22Rv1 (cell line): Measurements from ENCODE around the gene VBP1.

Experiments
- ZFX ChIP-seq: fragments of 450-650 bp; IDR thresholded peaks from 2 replicates; pipeline ENCODE4 v1.6.1; 2017; ENCODE audit warnings: antibody characterized with exemption, borderline replicate concordance
- TF ChIP-seq, protein P1 (sequence below): fragments of 450-650 bp; IDR thresholded peaks from 2 replicates; pipeline ENCODE4 v1.5.1; 2017; ENCODE audit warnings: mild to moderate bottlenecking

DNA sequence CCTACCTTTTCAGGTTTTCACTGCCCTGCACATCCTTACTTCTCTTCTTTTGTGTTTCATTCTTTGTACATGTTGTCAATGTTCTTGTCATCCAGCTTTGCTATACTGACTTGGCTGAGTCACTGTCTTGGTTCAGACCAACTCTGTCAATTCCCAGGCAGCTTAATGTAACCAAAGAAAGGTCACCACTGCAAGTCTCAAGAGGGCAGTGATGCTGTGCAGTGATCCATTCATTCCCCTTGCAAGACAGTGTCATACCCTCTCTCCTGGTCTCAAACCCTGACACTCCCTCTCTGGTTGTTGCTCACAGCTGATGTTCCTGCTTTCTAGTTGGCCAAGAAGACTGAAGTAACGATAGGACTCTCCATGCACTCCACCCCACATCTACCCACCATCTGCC, 30.5 kb downstream of the VBP1 start:
- TF ChIP-seq, protein P1, sequence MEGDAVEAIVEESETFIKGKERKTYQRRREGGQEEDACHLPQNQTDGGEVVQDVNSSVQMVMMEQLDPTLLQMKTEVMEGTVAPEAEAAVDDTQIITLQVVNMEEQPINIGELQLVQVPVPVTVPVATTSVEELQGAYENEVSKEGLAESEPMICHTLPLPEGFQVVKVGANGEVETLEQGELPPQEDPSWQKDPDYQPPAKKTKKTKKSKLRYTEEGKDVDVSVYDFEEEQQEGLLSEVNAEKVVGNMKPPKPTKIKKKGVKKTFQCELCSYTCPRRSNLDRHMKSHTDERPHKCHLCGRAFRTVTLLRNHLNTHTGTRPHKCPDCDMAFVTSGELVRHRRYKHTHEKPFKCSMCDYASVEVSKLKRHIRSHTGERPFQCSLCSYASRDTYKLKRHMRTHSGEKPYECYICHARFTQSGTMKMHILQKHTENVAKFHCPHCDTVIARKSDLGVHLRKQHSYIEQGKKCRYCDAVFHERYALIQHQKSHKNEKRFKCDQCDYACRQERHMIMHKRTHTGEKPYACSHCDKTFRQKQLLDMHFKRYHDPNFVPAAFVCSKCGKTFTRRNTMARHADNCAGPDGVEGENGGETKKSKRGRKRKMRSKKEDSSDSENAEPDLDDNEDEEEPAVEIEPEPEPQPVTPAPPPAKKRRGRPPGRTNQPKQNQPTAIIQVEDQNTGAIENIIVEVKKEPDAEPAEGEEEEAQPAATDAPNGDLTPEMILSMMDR: no peak
- TF ChIP-seq ZFX: no peak
